SIG-M5 treated with dmso at 0.1 percent for 504 hours (cell line): ENCODE measurements around the gene DGCR8.

ENCODE experiments used
- DNase-seq: peaks from one replicate; lab custom pipeline; 2025; ENCODE audit not compliant: unreplicated experiment; lab: John Stamatoyannopoulos, UW

The DGCR8 gene

DNA sequence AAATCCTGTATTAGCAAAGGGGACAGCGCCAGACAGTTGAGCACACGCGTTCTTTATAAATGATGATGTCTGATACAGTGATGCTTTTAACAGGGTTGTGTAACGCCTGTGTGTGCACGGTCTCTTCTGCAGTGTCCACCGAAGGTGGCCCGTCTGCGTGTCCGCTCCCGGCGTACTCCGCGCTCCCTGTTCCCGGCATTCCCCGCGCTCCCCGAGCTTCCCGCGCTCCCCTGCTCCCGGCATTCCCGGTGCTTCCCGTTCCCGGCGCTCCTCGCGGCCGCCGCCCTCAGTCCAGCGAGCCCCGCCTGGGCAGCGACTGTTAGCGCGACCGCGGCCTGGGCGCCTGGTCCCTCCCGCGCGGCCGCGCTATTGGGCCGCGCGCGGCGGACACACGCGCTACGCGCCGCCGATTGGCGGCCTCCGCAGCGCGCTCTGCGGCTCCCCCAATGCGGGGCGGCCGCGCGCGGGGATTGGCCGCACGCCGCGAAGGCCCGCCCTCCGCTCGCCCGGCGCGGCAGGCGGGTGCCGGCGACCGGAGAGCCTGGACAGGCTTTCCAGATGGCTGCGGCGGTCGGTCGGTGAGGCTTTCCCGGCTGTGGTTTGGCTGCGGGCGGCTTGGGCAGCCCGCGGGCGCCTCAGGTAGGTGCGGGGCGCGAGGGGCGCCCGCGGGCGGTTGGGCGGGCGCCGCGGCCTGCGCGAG is at the start of gene DGCR8:
TSS of gene DGCR8 (plus strand) at position 497 of the 700 bp plus-strand sequence. CDS start 5,723 bp downstream, outside the sequence.
- peak; percentile 84 for DNase-seq

DNA sequence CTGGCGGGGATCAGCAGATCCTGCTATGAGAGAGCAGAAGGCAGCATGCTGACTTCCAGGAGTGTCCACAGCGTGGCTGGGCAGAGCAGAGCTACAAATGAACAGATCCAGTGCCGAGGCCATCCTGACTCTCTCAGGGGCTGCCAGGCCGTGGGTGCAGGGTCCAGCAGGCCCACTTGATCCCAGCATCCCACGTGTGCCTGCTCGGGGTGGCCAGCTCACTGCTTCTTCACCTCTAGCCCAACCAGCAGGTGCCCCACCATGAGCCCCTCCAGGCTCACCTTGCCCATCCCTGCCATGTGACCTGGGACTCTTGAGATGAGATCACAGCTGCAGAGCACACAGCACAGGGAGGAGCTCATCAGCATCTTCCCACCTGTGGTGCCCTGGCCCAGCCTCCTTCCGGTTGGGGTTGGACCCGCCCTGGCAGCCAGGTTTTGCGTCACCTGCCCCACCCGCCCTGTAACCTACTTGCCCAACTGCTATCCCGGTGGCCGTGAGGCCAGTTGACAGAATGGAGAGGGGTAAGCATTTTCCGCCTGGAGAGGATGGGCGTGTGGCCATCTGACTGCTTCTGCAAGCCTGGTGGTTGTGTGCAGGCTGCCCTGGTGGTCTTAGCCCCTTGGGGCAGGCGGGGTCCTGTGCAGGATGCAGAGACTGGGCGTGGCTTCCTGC is 48.2 kb upstream of the DGCR8 start:
- no peak for DNase-seq

DNA sequence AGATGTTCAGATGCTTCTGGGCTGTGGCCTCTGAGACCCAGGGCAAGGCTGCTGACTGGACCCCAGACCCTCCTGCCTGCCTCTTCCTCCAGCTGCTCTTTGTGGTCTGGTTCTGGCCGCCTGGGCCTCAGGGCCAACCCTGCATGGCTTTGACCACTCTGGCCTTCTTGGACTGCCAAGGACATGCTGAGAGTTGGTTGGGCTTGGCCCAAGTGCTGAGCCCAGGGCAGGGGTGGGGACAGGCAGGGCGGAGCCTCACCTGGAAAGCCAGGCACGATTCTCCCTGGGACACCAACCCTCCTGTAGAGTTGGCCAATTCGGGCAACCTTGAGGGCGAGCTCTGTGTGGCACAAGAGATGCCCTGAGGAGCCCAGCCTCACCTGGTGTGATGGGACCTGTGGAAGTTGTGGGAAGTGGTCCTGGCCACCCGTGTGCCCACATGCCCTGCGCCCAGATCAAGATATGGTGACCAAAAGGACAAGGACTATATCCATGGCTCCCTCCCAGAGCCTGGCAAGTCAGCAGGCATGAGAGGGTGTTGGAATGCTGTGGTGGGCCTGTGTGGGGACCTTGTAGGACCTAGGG is 47.5 kb upstream of the DGCR8 start:
- DNase-seq, result no peak

DNA sequence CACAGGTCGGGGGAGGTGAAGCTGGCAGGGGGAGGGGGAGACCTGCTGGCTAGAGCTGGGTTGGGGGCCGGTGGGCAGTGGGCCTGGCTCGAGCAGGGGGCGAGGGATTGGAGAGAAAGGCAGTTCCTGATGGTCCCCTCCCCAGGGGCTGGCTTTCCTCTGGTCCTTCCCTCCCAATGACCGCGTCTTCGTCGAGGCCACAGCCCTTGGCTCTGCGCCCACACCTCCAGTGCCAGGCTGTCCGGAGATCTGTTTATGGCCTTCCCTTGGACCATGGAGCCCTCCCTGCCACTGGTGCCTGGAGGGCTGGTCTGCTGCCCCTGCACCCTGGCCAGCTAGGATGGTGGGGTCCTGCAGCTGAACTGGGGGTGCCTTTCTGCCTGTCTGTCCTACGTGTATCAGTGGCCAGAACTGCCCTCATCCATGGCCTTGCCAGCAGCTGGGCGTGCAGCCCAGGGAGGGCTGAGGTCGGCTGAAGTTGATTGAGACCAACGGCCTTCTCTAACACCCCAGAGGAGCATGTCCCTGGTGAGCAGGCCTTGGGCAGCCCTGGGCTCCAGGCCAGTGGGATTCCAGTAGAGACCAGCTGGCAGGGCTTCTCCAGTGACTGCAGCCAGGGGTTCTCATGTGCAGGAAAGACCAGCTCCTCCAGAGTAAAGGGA is 46.9 kb upstream of the DGCR8 start:
- no peak for DNase-seq

DNA sequence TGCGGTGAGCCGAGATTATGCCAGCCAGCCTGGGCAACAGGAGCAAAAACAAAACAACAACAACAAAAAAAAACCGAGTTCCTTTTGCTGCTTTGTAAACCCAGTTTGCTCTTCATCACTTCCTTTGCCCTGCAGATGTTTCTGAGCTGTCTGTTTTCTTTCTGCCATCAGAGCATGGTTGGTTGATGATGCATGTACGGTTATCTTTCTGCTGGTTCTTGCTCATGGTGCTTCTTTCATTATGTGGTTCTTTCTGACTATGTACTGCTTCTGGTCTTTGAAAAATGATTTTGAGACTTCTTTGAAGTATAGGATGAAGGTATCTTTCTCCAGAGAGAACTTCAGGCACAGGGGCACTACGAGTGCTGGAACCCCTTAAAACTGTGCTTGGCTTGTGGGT is 45.9 kb upstream of the DGCR8 start:
- DNase-seq, result no peak

DNA sequence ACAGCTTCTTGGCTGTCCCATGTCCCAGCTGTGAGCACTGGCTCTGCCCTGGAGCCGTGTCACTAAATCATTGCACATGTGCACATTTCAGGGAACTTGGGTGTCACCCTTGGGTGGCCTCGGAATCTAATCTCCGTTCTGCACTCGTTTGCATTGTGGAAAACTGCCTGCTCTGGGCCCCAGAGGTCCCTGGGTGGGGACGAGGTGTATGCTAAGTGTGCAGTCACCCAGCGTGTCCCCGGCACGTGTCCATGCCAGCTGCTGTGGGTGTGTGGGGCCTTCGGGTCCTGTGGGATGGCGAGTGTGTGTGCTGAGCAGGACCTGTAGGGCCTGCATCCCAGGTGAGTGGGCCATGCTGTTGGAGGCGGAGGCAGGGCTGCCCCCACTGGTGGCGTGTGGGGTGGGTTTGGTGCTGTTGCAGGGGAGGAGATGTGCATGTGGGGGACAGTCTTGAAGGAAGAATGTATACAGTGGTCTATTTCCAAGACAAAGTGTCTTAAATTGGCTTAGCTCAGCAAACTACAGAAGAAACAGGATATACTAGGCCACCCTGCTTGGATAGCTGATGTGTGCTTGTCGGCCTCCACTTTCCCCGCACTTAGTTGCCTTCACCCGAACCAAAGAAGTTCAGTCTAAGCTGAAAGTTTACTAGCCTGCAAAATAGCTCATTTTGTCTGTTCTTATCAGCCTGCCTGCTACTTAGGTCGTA is 44.5 kb upstream of the DGCR8 start:
- DNase-seq, result no peak

DNA sequence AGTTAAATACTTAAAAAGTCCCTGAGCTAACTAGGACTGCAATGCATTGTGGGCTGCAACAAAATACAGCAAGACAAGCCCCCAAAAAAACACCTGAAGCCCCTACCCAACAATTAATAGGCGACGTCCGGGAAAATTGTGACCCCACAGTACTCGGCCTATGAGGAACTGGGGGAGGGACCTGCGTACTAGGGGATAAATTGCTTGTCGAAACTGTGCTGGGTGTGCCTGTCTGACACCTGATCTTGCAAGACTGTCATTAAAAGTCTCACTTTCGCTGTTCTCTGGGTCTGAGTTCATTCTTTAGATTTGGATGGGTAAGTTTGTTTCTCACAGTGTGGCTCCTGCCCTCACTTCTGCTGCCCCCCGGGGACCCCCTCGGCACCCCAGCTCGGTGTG is 44.0 kb upstream of the DGCR8 start:
- no peak for DNase-seq

DNA sequence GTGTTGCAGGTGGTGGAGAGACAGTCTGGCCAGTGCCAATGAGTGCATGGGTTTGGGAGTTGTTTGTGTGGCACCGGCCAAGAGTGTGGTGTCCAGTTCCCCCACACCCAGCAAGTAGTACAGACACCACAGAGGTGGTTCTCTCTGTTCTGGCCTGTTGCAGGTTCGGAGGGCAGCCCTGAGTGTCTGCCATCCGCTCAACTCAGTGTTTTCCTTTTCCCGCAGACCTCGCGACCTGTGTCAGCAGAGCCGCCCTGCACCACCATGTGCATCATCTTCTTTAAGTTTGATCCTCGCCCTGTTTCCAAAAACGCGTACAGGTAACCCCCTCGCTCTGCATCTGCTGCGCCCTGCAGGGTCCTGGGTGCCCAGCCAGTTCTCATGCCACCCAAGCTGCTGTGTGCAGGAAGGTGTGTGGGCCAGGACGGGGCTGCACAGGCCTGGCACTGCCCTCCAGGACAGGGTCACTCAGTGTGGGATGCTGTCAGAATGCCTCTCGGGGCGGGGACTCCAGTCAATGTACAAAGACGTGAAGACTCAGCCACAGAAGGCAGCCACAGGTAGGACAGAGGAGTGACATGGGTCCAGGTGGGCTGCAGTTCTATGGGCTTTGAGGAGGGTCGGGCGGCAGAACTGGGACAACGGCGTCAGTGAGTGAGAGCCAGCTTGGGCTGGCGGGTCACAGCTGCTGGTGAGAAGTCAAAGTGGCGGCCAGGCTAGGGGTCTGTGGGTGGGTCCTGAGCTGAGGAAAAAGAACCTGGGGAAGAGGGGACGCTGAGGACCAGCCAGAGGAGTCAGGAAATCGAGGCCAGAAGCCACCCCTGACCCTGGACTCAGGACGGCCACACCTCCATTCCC is 43.3 kb upstream of the DGCR8 start:
- no peak for DNase-seq

DNA sequence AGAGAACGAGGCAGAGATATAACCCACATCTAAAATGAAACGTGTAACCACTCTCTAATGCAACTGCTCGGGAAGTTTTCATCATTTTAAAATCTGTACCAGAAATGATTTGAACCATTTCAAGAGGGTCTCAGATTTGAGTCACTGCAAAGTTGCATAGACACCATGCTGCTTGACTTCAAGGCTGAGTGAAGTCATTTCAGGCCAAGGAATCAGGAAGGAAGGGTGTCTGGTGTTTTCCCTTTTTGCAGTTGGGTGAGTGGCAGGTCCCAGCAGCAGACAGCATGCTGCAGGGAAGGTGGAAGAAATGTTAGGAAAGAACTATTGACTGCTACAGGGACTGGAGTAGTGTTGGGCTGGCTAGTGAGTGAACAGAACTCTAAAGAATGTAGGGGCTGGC is 42.6 kb upstream of the DGCR8 start:
- DNase-seq, result no peak

DNA sequence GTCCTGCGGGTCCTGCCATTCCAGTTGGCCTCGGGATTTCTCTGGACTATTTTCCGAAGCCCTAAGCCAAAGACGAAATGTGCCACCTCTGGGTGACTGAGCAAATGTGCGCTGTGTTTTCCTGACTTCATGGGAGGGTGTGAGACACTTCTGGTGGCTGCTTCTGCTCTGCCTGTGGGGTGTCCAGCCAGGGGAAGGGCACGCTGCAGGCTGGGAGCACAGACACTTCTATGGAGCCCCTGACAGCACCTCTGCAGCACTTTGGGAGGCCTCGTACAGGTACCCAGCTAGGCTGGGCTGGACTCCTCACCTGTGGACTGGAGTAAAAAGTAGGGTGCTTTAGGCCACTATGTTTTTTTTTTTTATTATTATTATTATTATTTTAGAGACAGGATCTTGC is 41.5 kb upstream of the DGCR8 start:
- no peak for DNase-seq

DNA sequence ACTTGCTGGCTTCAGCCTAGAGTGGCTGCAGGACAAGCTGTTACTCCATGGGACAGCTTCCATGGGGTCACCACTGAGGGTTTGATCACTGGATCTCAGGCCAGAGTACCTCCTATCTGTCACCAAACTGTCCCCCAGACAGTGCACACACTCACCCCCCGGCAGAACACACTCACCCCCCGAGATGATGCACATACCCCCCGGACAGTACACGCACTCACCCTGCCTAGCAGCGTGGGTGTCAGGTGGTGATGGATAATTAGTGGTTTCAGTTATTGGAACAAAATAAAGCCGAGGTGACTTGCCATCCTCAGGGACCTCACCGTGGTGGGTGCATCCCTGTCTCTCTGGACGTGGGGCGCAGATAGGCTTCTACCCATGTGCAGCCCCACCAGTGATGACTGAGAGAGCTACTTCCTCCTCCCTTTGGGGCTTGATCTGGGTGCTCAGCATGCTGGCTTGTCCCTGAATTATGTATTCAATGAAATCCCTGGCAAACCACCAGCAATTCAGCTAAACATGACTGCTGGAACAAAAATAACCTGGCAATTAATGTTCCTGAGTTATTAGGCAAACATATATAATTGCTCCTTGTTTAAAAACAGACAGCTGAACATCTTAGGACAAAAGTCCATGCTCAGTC is 40.2 kb upstream of the DGCR8 start:
- DNase-seq, result no peak

DNA sequence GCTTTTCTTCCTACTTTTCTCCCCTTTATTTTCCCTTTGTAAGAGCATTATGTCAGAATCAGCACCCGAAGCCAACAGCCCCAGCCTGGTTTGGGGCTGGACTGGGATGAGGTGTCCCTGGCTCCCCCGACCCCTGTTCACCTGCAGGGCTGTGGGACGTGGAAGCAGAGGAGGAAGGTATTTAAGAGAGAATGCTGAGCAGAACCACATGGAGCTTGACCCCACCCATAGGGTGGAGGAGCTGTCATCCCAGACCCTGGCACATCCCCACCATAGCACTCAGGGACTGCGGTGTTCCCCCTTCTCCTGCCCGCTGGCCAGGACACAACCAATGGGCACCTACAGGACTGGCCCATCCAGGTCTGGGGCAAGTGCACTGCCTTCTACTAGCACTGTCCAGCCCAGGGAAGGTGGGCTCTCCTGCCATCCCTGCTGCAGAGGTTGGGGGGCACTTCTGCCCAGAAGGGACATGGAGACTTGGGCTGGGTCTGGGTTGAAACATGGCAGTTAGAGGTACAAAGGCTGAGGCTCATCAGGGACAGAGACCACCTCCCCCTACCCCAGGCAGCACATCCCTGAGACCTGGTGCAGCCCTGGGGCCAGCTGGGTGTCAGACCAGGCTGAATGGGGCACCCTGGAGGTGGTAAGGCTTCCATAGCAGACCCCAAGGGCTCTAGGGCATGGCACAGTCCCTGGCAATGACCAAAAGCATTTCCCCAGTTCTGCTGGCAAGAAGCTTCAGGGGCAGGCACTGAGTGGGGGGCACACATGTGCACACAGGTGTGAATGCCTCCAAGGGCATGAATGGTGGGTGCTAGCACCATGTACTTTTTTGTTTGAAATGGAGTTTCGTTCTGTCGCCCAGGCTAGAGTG is 39.5 kb upstream of the DGCR8 start:
- DNase-seq, result no peak

DNA sequence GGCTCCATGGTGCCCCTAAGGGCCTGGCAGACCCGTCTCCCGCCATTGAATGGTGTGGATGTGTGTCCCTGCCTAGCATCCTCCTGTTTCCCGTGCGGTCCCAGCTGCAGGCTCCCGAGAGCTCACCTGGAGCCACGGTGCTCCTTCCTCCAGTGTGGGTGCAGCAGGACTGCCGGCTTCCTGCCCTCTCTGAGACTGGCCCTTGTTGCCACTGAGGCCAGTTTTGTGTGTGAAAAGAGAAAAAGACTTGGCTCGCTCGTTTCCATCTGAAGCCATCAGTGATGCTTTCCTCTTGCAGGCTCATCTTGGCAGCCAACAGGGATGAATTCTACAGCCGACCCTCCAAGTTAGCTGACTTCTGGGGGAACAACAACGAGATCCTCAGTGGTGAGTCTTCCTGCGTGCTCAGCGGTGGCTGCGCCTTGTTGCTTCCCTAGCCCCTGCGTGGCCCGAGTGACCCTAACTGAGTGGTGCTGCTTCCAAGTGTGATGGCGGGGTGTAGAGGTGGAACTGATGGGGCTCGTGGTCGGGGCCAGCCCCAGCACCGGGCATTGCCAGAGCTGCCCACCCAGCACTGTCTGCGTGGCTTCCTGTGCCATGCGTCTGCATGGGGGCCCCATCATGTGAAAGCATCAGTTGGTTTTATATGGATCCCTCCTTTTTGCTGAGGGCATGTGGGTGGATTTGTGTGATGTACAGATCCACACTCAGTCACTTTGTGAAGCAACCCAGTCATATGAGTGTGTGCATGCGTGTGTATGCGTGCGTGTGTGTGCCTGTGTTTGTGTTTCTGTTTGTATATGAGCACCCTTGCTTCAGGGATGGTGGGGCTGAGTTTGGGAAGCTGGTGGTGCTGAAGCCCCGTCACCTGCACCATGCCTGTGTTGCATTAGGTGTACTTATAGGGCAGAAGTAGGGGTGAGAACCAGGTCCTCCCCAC is 36.7 kb upstream of the DGCR8 start:
- no peak for DNase-seq

DNA sequence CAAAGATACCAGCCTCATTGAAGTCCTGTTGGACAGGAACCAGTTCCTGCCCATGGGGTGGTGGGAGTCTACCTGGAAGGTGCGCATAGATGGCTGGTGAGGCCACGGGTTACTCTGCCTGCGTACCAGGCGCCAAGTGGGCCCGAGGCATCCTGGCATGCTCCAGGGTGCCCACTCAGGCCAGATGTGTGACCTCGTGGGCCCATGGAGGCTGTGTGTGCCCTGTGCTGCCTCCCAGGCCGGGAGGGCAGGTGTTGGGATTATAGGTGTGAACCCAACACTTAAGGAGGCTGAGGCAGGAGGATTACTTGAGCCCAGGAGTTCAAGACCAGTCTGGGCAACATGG is 36.1 kb upstream of the DGCR8 start:
- no peak for DNase-seq

DNA sequence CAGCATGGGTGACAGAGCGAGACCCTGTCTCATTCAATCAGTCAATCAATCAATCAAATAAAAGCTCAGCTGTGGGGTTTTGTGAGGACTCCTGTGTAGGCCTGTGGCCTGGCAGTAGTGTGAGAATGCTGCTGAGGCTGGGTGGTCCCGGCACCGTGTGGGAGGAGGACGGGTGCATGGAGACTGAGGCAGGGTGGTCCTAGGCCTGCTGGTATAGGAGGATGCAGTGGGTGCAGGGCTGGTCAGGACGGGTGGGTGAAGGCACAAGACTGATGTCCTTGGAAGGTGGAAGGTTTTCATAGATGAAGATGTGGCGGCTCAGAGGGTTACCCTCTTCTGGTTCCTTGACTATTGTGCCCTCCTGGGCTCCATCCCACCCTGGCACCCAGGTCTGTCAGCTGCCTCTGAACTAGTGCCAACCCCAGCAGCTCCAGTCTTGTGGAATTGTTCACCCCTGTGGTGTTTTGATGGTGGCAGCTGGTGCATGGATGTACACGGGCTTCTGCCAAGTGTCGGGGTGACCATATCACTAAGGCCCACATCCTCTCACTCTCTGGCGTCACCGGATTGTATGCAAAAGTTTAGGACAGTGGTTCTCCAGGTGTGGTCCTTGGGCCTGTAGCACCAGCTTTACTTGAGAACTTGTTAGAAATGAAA is 35.4 kb upstream of the DGCR8 start:
- DNase-seq, result no peak

DNA sequence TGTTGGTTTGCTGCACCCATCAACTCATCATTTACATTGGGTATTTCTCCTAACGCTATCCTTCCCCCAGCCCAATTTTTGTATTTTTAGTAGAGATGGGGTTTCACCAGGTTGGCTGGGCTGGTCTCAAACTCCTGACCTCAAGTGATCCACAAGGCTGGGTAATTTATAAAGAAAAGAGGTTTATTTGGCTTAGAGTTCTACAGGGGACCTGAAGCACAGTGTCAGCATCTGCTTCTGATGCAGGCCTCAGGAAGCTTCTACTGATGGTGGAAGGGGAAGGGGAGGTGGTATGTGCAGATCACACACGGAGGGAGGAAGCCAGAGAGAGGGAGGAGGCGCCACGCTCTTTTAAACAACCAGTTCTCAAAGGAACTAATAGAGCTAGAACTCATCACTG is 33.3 kb upstream of the DGCR8 start:
- no peak for DNase-seq

DNA sequence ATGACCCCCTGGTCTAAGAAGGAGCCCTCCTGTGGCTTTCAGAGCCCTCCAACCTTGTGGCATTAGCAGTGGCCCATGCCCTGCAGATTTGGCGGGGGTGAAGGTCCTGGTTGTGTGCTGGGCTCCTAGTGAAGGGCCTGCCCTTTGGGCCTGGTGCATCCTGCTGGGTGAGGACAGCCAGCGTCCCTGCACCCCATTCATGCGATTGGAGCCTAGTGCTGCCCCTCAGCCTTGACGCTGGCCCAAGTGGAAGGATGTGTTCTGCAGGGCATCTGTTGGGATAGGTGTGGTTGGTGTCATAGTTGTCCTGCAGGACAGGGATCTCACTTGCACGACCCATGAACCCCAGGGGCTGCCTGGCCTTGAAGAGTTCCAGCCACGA is 28.1 kb upstream of the DGCR8 start:
- no peak for DNase-seq
